Measurements from ENCODE around the gene APOBEC3G. TPM values are rescaled to one million over a fixed set of nuclear protein-coding genes. Genes with fewer than 3 reads are reported as not detected.
"Not testable (repeated sequence)": the region's sequence is repeated elsewhere in the genome, so short reads cannot be mapped to it uniquely, and the experiment has no call there.

The APOBEC3G gene
- total RNA-seq, 1 experiment from 2014 or later: 9.5 TPM

DNA sequence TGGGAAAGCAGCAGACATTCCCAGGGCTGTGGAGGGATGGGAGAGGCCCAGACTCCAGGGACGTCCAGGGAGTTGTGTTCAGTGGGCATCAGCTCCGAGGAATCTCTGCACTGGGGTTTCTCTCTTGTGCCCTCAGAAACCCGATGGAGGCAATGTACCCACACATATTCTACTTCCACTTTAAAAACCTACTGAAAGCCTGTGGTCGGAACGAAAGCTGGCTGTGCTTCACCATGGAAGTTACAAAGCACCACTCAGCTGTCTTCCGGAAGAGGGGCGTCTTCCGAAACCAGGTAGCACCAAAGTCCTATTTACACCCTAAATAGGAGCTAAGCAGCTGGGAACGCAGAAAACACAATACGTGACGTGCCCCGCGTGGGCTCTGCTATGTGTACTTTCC is 47.8 kb upstream of the APOBEC3G start:
- Histone ChIP-seq H3K4me1 (replicated peaks; ENCODE audit: insufficient read depth) (peaks cover 7% of the 10 kb centered on the region; the same call in 1 of the 2 replicates), H3K4me3 (no peak overlapping the region), H2AFZ (no peak overlapping the region), H3K27ac (no peak overlapping the region), H3K9me2 (ENCODE audit: insufficient read depth) (no peaks in the 10 kb centered on the region), H3K36me3 (ENCODE audit: low read depth) (no peaks in the 10 kb centered on the region), H4K20me1 (ENCODE audit: insufficient read depth) (no peaks in the 10 kb centered on the region), H3K79me2 (ENCODE audit: low read depth) (no peaks in the 10 kb centered on the region), H3F3A (ENCODE audit: insufficient read depth, low read depth) (no peaks in the 10 kb centered on the region; the same call in 1 of the 2 replicates), H3K4me2 (no peak overlapping the region), H3K9me3 (ENCODE audit: insufficient read depth, low read depth) (no peaks in the 10 kb centered on the region), H3K27me3 (ENCODE audit: insufficient read depth, low read depth) (no peaks in the 10 kb centered on the region)
- intact Hi-C loops (cut with micrococcal nuclease; ENCODE audit: unreplicated experiment): no loop called here
- TF ChIP-seq, protein P1, sequence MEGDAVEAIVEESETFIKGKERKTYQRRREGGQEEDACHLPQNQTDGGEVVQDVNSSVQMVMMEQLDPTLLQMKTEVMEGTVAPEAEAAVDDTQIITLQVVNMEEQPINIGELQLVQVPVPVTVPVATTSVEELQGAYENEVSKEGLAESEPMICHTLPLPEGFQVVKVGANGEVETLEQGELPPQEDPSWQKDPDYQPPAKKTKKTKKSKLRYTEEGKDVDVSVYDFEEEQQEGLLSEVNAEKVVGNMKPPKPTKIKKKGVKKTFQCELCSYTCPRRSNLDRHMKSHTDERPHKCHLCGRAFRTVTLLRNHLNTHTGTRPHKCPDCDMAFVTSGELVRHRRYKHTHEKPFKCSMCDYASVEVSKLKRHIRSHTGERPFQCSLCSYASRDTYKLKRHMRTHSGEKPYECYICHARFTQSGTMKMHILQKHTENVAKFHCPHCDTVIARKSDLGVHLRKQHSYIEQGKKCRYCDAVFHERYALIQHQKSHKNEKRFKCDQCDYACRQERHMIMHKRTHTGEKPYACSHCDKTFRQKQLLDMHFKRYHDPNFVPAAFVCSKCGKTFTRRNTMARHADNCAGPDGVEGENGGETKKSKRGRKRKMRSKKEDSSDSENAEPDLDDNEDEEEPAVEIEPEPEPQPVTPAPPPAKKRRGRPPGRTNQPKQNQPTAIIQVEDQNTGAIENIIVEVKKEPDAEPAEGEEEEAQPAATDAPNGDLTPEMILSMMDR (conservative IDR thresholded peaks at IDR 0.05): no peak
- TF ChIP-seq EZH2 (IDR thresholded peaks at IDR 0.05; ENCODE audit: low read depth): no peak
- ChIA-PET CTCF (interaction anchor here (0.6 kb wide), 1 partner anchor 143 kb away, joined by 7 read pairs; no protein-coding TSS in a partner anchor), POLR2A (ENCODE audit: unreplicated experiment) (interaction anchor here (0.6 kb wide), 1 partner anchor 110 kb away, joined by 5 read pairs; no protein-coding TSS in a partner anchor)
- BruUV-seq (replicated peaks): no TSS peak
- no peak for DNase-seq

GRCh38 chr22:39030705-39031104 is 46.4 kb upstream of the APOBEC3G start:
- H3K9me3 ChIP-seq (ENCODE audit: insufficient read depth, low read depth): no peaks in the 10 kb centered on the region
- H3F3A ChIP-seq (ENCODE audit: insufficient read depth, low read depth): no peaks in the 10 kb centered on the region; the same call in 1 of the 2 replicates
- no TSS peak for BruUV-seq (replicated peaks)
- peaks cover 7% of the 10 kb centered on the region; the same call in 1 of the 2 replicates for H3K4me1 ChIP-seq (replicated peaks; ENCODE audit: insufficient read depth)
- no peaks in the 10 kb centered on the region for H3K9me2 ChIP-seq (ENCODE audit: insufficient read depth)
- no peak overlapping the region for H3K27ac ChIP-seq
- no peaks in the 10 kb centered on the region for H3K27me3 ChIP-seq (ENCODE audit: insufficient read depth, low read depth)
- no peak overlapping the region for H2AFZ ChIP-seq
- ChIA-PET CTCF (interaction anchor here (0.6 kb wide), 1 partner anchor 49 kb away, joined by 3 read pairs; no protein-coding TSS in a partner anchor), POLR2A (ENCODE audit: unreplicated experiment) (no interaction called here)
- H3K79me2 ChIP-seq (ENCODE audit: low read depth): no peaks in the 10 kb centered on the region
- no peak overlapping the region for H3K4me3 ChIP-seq
- intact Hi-C loops (cut with micrococcal nuclease; ENCODE audit: unreplicated experiment): no loop called here
- no peak overlapping the region for H3K4me2 ChIP-seq
- TF ChIP-seq, protein P1 (conservative IDR thresholded peaks at IDR 0.05): no peak
- TF ChIP-seq EZH2 (IDR thresholded peaks at IDR 0.05; ENCODE audit: low read depth): no peak
- H3K36me3 ChIP-seq (ENCODE audit: low read depth): no peaks in the 10 kb centered on the region
- H4K20me1 ChIP-seq (ENCODE audit: insufficient read depth): no peaks in the 10 kb centered on the region
- DNase-seq: no peak

GRCh38 chr22:39031434-39032295 is 45.4 kb upstream of the APOBEC3G start:
- H3F3A ChIP-seq (ENCODE audit: insufficient read depth, low read depth); H3K4me3 ChIP-seq; H4K20me1 ChIP-seq (ENCODE audit: insufficient read depth); H3K36me3 ChIP-seq (ENCODE audit: low read depth); DNase-seq; BruUV-seq (replicated peaks); H3K9me2 ChIP-seq (ENCODE audit: insufficient read depth); H3K4me1 ChIP-seq (replicated peaks; ENCODE audit: insufficient read depth); H3K27me3 ChIP-seq (ENCODE audit: insufficient read depth, low read depth); H3K79me2 ChIP-seq (ENCODE audit: low read depth); intact Hi-C loops (cut with micrococcal nuclease; ENCODE audit: unreplicated experiment); H2AFZ ChIP-seq; H3K27ac ChIP-seq; H3K4me2 ChIP-seq; H3K9me3 ChIP-seq (ENCODE audit: insufficient read depth, low read depth): not testable (repeated sequence)
- ChIA-PET POLR2A (ENCODE audit: unreplicated experiment) (interaction anchor here (0.6 kb wide), 1 partner anchor 16 kb away, joined by 15 read pairs; no protein-coding TSS in a partner anchor), CTCF (interaction anchor here (0.6 to 0.7 kb wide), 3 partner anchors 48 to 94 kb away, joined by 3 to 7 read pairs (median 3); no protein-coding TSS in a partner anchor)

DNA sequence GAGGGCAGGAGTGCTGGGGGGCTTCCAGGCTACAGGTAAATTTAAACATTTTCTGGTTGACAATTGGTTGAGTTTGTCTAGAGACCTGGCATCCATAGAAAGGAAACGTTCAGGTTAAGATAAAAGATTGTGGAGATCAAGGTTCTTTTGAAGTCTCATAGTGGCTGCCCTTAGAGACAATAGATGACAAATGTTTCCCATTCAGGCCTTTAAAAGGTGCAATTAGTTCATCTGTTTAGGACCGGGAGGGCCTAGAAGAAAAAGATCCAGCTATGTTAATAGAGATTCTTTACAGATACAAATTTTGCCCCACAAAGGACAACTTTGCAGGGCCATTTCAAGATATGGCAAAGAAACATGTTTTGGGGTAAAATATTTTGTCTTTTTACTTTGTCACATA is 40.0 kb upstream of the APOBEC3G start:
- intact Hi-C loops (cut with micrococcal nuclease; ENCODE audit: unreplicated experiment): not testable (repeated sequence)

More for the DNA sequence above, 40.0 kb upstream of the APOBEC3G start:
- DNase-seq; H3K4me2 ChIP-seq; H3K27me3 ChIP-seq (ENCODE audit: insufficient read depth, low read depth); H4K20me1 ChIP-seq (ENCODE audit: insufficient read depth); POLR2A ChIA-PET (ENCODE audit: unreplicated experiment); H3K9me3 ChIP-seq (ENCODE audit: insufficient read depth, low read depth); H3K9me2 ChIP-seq (ENCODE audit: insufficient read depth); BruUV-seq (replicated peaks); CTCF ChIA-PET; H3K27ac ChIP-seq; H3K4me3 ChIP-seq; H3K36me3 ChIP-seq (ENCODE audit: low read depth); H2AFZ ChIP-seq: not testable (repeated sequence)
- Histone ChIP-seq H3K79me2 (ENCODE audit: low read depth) (peaks cover 11% of the 10 kb centered on the region), H3K4me1 (replicated peaks; ENCODE audit: insufficient read depth) (peaks cover 15% of the 10 kb centered on the region), H3F3A (ENCODE audit: insufficient read depth, low read depth) (peaks cover 25% of the 10 kb centered on the region)
